Loucy (cell line): ENCODE results near the gene NSFL1C.

ENCODE experiments used
- H2AFZ ChIP-seq: fragments of 200-600 bp; sonication (generic); 2 replicates; pipeline ENCODE4 v1.6.0; 2016; ENCODE audit warnings: antibody characterized with exemption, mild to moderate bottlenecking, low read length, moderate library complexity
- H3F3A ChIP-seq: fragments of 200-600 bp; 2 replicates; pipeline ENCODE4 v1.6.0; 2016; ENCODE audit warnings: antibody characterized with exemption, low read depth, mild to moderate bottlenecking
- H3K27me3 ChIP-seq: fragments of 200-600 bp; sonication (generic); 2 replicates; pipeline ENCODE4 v1.6.1; 2014; ENCODE audit warnings: low read length, mild to moderate bottlenecking; ENCODE audit not compliant: insufficient read depth, poor library complexity, severe bottlenecking
- H3K36me3 ChIP-seq: fragments of 200-600 bp; sonication (generic); 2 replicates; pipeline ENCODE4 v1.6.1; 2016; ENCODE audit warnings: low read length; ENCODE audit not compliant: insufficient read depth
- H3K4me1 ChIP-seq: fragments of 200-600 bp; sonication (generic); 2 replicates; pipeline ENCODE4 v1.5.1; 2014; ENCODE audit warnings: low read length, mild to moderate bottlenecking; ENCODE audit not compliant: insufficient read depth, poor library complexity, severe bottlenecking
- H3K4me2 ChIP-seq: fragments of 200-600 bp; sonication (generic); 2 replicates; pipeline ENCODE4 v1.6.0; 2014; ENCODE audit warnings: antibody characterized with exemption, low read length, low read depth, mild to moderate bottlenecking; ENCODE audit not compliant: poor library complexity, severe bottlenecking
- H3K4me3 ChIP-seq: fragments of 200-600 bp; sonication (generic); 2 replicates; pipeline ENCODE4 v1.5.1; 2014; ENCODE audit warnings: low read length, mild to moderate bottlenecking, mixed read lengths; ENCODE audit not compliant: poor library complexity, severe bottlenecking
- H3K79me2 ChIP-seq: fragments of 200-600 bp; sonication (generic); 2 replicates; pipeline ENCODE4 v1.6.1; 2014; ENCODE audit warnings: low read length; ENCODE audit not compliant: insufficient read depth
- H3K9ac ChIP-seq: fragments of 200-600 bp; sonication (generic); 2 replicates; pipeline ENCODE4 v1.6.0; 2014; ENCODE audit warnings: mild to moderate bottlenecking, low read depth, low read length, moderate library complexity; ENCODE audit not compliant: poor library complexity, severe bottlenecking
- H3K9me2 ChIP-seq: fragments of 200-600 bp; sonication (generic); replicated peaks from 2 replicates; pipeline ENCODE4 v1.6.1; 2016; ENCODE audit warnings: low read depth, low read length, mixed read lengths
- H3K9me3 ChIP-seq: fragments of 200-600 bp; sonication (generic); 2 replicates; pipeline ENCODE4 v1.6.1; 2014; ENCODE audit warnings: mild to moderate bottlenecking, antibody characterized with exemption, low read length, low read depth; ENCODE audit not compliant: insufficient read depth
- H4K20me1 ChIP-seq: fragments of 200-600 bp; sonication (generic); 2 replicates; pipeline ENCODE4 v1.6.0; 2014; ENCODE audit warnings: antibody characterized with exemption, low read length, mild to moderate bottlenecking; ENCODE audit not compliant: insufficient read depth, poor library complexity, severe bottlenecking
- EZH2phosphoT487 ChIP-seq: fragments of 200-600 bp; IDR thresholded peaks from 2 replicates; pipeline ENCODE4 v1.6.1; 2018; ENCODE audit warnings: antibody characterized with exemption, mild to moderate bottlenecking, moderate library complexity, borderline replicate concordance
- TF ChIP-seq, protein P1 (sequence below): fragments of 200-600 bp; sonication (generic); conservative IDR thresholded peaks from 2 replicates; pipeline ENCODE4 v1.5.1; 2014; ENCODE audit warnings: mild to moderate bottlenecking, antibody characterized with exemption, low read length

Gene NSFL1C

DNA sequence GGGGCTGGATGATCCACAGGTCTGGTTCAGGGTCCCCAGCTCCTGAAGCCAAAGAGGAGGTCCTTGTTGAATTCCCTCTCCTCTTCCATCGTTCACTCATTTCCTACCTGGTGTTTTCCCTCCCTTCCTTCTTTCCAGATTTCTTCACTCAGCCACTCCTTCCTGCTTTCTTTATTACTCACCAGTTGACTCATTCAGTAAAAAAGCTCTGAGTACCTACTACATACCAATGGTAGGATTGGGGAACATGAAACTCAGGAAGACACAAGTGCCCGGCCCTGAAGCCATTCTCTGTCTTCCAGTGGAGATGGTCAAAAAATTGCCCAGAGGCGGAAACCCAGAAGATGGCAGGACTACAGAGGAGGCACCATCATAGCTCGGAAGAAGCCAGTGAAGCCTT, 11.9 kb upstream of the NSFL1C start:
- Histone ChIP-seq H3K27me3 (no peaks in the 10 kb centered on the region), H4K20me1 (no peaks in the 10 kb centered on the region), H3K9me2 (no peaks in the 10 kb centered on the region), H3K79me2 (no peaks in the 10 kb centered on the region), H3F3A (no peaks in the 10 kb centered on the region), H3K9me3 (no peaks in the 10 kb centered on the region), H2AFZ (no peak overlapping the region), H3K4me1 (no peaks in the 10 kb centered on the region), H3K4me3 (no peak overlapping the region), H3K36me3 (no peaks in the 10 kb centered on the region), H3K4me2 (no peak overlapping the region), H3K9ac (no peak overlapping the region)
- no peak for TF ChIP-seq EZH2phosphoT487
- TF ChIP-seq, protein P1, sequence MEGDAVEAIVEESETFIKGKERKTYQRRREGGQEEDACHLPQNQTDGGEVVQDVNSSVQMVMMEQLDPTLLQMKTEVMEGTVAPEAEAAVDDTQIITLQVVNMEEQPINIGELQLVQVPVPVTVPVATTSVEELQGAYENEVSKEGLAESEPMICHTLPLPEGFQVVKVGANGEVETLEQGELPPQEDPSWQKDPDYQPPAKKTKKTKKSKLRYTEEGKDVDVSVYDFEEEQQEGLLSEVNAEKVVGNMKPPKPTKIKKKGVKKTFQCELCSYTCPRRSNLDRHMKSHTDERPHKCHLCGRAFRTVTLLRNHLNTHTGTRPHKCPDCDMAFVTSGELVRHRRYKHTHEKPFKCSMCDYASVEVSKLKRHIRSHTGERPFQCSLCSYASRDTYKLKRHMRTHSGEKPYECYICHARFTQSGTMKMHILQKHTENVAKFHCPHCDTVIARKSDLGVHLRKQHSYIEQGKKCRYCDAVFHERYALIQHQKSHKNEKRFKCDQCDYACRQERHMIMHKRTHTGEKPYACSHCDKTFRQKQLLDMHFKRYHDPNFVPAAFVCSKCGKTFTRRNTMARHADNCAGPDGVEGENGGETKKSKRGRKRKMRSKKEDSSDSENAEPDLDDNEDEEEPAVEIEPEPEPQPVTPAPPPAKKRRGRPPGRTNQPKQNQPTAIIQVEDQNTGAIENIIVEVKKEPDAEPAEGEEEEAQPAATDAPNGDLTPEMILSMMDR: no peak

DNA sequence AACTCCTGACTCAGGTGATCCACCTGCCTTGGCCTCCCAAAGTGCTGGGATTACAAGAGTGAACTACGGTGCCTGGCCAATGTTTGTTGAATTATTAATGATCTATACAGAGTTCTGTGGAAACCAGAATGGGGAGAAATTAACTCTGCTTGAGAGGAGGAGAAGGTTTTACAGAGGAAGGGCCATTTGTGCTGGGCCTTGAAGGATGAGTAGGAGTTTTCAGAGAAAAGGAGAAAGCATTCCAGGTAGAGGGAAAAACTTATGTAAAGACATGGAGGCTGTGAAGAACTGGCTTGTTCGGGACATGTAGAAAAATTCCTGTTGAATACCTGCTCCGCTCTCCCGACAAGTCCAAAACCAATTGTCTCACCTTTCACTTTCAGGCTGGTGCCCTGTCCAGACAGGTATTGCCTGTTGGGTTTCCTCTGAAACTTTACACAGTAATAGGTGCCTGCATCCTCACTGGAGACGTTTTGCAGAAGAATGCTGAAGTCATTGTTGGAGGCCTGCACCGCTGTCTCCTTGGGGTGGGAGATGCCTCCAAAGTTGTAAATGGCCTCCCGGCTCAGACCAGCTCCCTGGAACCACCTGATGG, 11.3 kb upstream of the NSFL1C start:
- no peaks in the 10 kb centered on the region for H4K20me1 ChIP-seq
- no peak overlapping the region for H3K4me2 ChIP-seq
- no peak for TF ChIP-seq EZH2phosphoT487
- no peaks in the 10 kb centered on the region for H3K9me3 ChIP-seq
- H3K79me2 ChIP-seq: no peaks in the 10 kb centered on the region
- H3K4me3 ChIP-seq: no peak overlapping the region
- H3K9ac ChIP-seq: no peak overlapping the region
- H2AFZ ChIP-seq: no peak overlapping the region
- no peaks in the 10 kb centered on the region for H3K4me1 ChIP-seq
- H3K36me3 ChIP-seq: no peaks in the 10 kb centered on the region
- no peaks in the 10 kb centered on the region for H3F3A ChIP-seq
- H3K27me3 ChIP-seq: no peaks in the 10 kb centered on the region
- no peaks in the 10 kb centered on the region for H3K9me2 ChIP-seq

DNA sequence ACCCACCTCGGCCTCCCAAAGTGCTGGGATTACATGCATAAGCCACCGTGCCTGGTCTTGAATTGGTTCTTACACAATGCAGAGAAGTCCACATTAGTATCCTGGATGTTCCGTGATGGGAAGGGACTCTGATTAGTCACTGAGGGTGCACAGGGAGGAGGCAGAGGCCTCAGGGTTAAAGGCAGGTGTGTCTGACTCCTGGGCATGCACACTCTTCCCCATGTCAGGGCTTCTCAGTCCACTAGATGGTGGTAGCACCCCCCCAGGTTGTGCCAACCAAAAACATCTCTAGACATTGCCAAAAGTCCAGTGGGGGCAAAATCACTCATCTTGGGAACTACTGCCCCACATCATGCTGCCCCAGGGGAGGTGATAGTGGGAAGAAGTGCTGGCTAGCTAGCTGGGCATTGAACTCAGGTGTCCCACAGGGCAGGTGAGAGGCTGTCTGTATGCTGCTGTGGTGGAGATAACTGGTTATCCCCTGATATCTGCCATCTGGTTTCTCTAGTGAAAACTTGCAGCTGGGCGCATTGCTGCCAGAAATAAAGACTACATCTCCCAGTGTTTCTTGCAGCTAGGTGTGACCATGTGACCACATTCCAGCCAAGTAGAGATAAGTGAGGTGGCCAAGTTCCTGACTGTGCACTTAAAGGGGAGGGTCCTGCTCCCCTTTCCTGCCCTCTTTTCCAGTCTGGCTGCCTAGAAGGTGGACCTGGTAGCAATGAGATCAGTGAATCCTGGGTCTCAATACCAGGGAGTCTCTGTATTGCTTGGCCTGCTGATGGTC, 8.4 kb upstream of the NSFL1C start:
- no peak overlapping the region for H3K9ac ChIP-seq
- H2AFZ ChIP-seq: no peak overlapping the region
- TF ChIP-seq, protein P1: peak; percentile 56
- TF ChIP-seq EZH2phosphoT487: no peak
- H3K9me3 ChIP-seq: no peaks in the 10 kb centered on the region
- H3K36me3 ChIP-seq: no peaks in the 10 kb centered on the region
- no peaks in the 10 kb centered on the region for H3K27me3 ChIP-seq
- no peaks in the 10 kb centered on the region for H3K4me1 ChIP-seq
- H3K79me2 ChIP-seq: no peaks in the 10 kb centered on the region
- H3F3A ChIP-seq: no peaks in the 10 kb centered on the region
- H4K20me1 ChIP-seq: no peaks in the 10 kb centered on the region
- no peaks in the 10 kb centered on the region for H3K9me2 ChIP-seq
- no peak overlapping the region for H3K4me2 ChIP-seq
- no peak overlapping the region for H3K4me3 ChIP-seq

DNA sequence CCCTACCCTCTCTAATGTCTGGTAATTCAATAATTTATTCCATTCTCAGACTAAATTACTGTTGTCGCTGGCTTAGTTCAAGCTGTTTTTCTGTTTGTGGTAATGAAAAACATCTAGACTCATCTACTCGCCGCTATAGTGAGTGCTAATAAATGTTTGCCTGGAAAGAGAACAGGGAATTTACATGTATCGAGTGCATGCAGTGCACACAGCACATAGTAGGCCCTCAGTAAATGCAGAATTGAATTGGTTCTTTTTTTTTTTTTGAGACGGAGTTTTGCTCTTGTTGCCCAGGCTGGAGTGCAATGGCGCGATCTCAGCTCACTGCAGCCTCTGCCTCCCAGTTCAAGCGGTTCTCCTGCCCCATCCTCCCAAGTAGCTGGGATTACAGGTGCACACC, 7.7 kb upstream of the NSFL1C start:
- Histone ChIP-seq H3F3A (no peaks in the 10 kb centered on the region), H3K36me3 (no peaks in the 10 kb centered on the region), H3K9me3 (no peaks in the 10 kb centered on the region), H3K4me3 (no peak overlapping the region), H4K20me1 (no peaks in the 10 kb centered on the region), H3K4me1 (no peaks in the 10 kb centered on the region), H3K27me3 (no peaks in the 10 kb centered on the region), H3K9ac (no peak overlapping the region), H3K9me2 (no peaks in the 10 kb centered on the region), H3K4me2 (no peak overlapping the region), H3K79me2 (no peaks in the 10 kb centered on the region), H2AFZ (no peak overlapping the region)
- TF ChIP-seq, protein P1: no peak
- no peak for TF ChIP-seq EZH2phosphoT487
